Spleen (tissue), 7 donors: ENCODE measurements around the gene POLR3B.

ENCODE experiments used
- POLR2A ChIP-seq, 3 donors: fragments of 450-650 bp; IDR thresholded peaks; one replicate each; pipeline ENCODE4 v1.5.1; 2017; ENCODE audit warnings: antibody characterized with exemption in 3 of 3, mild to moderate bottlenecking in 1 of 3
- TF ChIP-seq, protein P1 (sequence below), 11 experiments: fragments of 200-600 bp in 7 of 11; fragments of 450-650 bp in 4 of 11; sonication (generic) in 4 of 11; IDR thresholded peaks in 8 of 11; conservative IDR thresholded peaks in 3 of 11; 1 replicate in 7 of 11; 2 replicates in 4 of 11; pipeline versions ENCODE4 v1.4.0 to v1.8.0; 2016 to 2021; ENCODE audit warnings: antibody characterized with exemption in 11 of 11, inconsistent platforms in 4 of 11, mild to moderate bottlenecking in 1 of 11
- donor health status: DM: no; HTN: no; CAD: no; lungs with moderate emphysema.
- donor health status: DM: no; HTN: no; CAD: no.
- donor health status: DM: no; HTN: no; CAD: no.

DNA sequence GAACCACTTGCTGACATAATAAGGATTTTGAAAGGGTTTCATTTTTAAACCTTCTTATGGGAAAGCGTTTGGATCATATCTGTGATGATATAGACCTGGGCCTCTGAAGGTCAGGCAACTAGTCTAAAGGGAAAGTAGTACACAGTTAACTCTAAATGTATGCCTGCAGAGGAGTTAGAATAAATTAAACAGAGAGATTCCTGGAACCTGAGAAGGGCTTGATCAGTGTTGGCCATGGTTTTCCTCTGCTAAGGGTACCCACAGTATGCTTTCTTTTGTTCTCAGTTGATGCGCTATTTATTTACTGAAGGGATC, 14.4 kb upstream of the POLR3B start:
- TF ChIP-seq POLR2A (IDR thresholded peaks at IDR 0.05), result no peak
- TF ChIP-seq, protein P1, sequence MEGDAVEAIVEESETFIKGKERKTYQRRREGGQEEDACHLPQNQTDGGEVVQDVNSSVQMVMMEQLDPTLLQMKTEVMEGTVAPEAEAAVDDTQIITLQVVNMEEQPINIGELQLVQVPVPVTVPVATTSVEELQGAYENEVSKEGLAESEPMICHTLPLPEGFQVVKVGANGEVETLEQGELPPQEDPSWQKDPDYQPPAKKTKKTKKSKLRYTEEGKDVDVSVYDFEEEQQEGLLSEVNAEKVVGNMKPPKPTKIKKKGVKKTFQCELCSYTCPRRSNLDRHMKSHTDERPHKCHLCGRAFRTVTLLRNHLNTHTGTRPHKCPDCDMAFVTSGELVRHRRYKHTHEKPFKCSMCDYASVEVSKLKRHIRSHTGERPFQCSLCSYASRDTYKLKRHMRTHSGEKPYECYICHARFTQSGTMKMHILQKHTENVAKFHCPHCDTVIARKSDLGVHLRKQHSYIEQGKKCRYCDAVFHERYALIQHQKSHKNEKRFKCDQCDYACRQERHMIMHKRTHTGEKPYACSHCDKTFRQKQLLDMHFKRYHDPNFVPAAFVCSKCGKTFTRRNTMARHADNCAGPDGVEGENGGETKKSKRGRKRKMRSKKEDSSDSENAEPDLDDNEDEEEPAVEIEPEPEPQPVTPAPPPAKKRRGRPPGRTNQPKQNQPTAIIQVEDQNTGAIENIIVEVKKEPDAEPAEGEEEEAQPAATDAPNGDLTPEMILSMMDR (IDR thresholded peaks at IDR 0.05 in 8 of 11, conservative IDR thresholded peaks at IDR 0.05 in 3 of 11), result no peak
